ENCODE measurements around the gene ADAMTS12.

- TF ChIP-seq POLR2A (IDR thresholded peaks at IDR 0.05; ENCODE audit: low read depth, low read length) (no peak), POLR2AphosphoS5 (IDR thresholded peaks at IDR 0.05; ENCODE audit: low read depth, low read length) (no peak), TAF1 (IDR thresholded peaks at IDR 0.05; ENCODE audit: low read depth, low read length) (no peak), POU2F2 (IDR thresholded peaks at IDR 0.05; ENCODE audit: low read depth, low read length) (no peak), SPI1 (IDR thresholded peaks at IDR 0.05; ENCODE audit: low read depth, low read length) (no peak)
These were observed 417.8 kb downstream of the ADAMTS12 start for GRCh38 chr5:33474004-33474403.
